Ishikawa (cell line): ENCODE results near the gene SMARCA4.

ENCODE experiments used
- CEBPB ChIP-seq: IDR thresholded peaks from 2 replicates; pipeline ENCODE4 v1.6.1; 2012
- CREB1 ChIP-seq: IDR thresholded peaks from 2 replicates; pipeline ENCODE4 v1.6.1; 2012; ENCODE audit warnings: low read depth
- EGR1 ChIP-seq: IDR thresholded peaks from 2 replicates; pipeline ENCODE4 v1.6.1; 2012
- EP300 ChIP-seq: IDR thresholded peaks from 2 replicates; pipeline ENCODE4 v1.6.1; 2012; ENCODE audit warnings: borderline replicate concordance
- FOXM1 ChIP-seq: IDR thresholded peaks from 2 replicates; pipeline ENCODE4 v1.6.1; 2012; ENCODE audit warnings: low read depth, borderline replicate concordance
- NFIC ChIP-seq: IDR thresholded peaks from 2 replicates; pipeline ENCODE4 v1.6.1; 2012
- RAD21 ChIP-seq: IDR thresholded peaks from 2 replicates; pipeline ENCODE4 v1.6.1; 2012; ENCODE audit warnings: low read depth
- TAF1 ChIP-seq: IDR thresholded peaks from 2 replicates; pipeline ENCODE4 v1.6.1; 2012; ENCODE audit warnings: low read depth, mild to moderate bottlenecking
- TCF12 ChIP-seq: IDR thresholded peaks from 2 replicates; pipeline ENCODE4 v1.6.1; 2012; ENCODE audit warnings: low read depth
- TEAD4 ChIP-seq: IDR thresholded peaks from 2 replicates; pipeline ENCODE4 v1.6.1; 2012
- YY1 ChIP-seq: IDR thresholded peaks from 2 replicates; pipeline ENCODE4 v1.6.1; 2012; ENCODE audit warnings: low read depth
- ZBTB7A ChIP-seq: IDR thresholded peaks from 2 replicates; pipeline ENCODE4 v1.6.1; 2012; ENCODE audit warnings: low read depth
- TF ChIP-seq, protein P1 (sequence below): IDR thresholded peaks from 2 replicates; pipeline ENCODE4 v1.6.1; 2012
- TF ChIP-seq, protein P2 (sequence below): IDR thresholded peaks from 2 replicates; pipeline ENCODE4 v1.6.1; 2012; ENCODE audit warnings: low read depth, mild to moderate bottlenecking
- TF ChIP-seq, protein P3 (sequence below): IDR thresholded peaks from 2 replicates; pipeline ENCODE4 v1.6.1; 2012

SMARCA4 gene

DNA sequence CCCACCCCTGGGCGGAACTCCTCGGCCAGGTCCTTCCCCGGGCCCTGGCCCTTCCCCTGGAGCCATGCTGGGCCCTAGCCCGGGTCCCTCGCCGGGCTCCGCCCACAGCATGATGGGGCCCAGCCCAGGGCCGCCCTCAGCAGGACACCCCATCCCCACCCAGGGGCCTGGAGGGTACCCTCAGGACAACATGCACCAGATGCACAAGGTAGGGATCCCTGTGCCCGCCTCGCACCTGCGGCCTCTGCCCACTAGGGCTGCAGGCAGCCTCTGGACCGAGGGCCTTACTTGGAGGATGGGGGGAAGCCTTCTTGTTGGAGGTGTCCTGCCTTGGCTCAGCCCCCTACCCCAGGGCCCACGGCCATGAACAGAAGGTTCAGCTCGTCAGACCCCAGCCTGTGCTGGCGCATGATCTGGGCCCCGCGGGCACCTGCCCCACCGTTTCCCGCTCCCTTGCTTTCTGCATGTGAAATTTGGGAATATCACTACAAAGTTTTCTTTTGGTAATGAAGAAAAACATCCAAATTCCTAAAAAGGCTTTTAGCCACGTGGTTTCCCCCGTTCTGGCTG is 23.4 kb downstream of the SMARCA4 start:
- no peak for TF ChIP-seq CREB1
- TF ChIP-seq YY1: no peak
- TF ChIP-seq, protein P1, sequence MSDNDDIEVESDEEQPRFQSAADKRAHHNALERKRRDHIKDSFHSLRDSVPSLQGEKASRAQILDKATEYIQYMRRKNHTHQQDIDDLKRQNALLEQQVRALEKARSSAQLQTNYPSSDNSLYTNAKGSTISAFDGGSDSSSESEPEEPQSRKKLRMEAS: no peak
- no peak for TF ChIP-seq FOXM1
- no peak for TF ChIP-seq ZBTB7A

DNA sequence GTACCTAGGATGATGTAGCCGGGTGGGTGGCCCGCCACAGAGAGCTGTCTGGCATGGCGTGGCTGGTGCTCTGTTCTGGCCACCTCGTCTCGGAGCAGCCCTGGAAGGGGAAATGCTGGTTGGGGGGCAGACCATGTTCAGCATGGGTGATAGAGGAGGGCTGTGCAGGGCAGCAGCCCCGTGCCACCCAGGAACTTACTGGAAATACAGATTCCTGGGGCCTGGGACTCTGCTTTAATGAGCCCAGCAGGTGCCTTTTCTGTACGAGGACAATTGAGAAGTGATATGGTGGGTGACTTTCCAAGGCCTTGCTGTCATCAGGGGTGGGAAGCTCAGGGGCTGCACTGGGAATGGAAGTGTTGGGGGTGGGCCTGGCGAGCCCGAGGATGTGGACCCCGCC is 24.7 kb downstream of the SMARCA4 start:
- TF ChIP-seq CREB1 (no peak), FOXM1 (no peak)

DNA sequence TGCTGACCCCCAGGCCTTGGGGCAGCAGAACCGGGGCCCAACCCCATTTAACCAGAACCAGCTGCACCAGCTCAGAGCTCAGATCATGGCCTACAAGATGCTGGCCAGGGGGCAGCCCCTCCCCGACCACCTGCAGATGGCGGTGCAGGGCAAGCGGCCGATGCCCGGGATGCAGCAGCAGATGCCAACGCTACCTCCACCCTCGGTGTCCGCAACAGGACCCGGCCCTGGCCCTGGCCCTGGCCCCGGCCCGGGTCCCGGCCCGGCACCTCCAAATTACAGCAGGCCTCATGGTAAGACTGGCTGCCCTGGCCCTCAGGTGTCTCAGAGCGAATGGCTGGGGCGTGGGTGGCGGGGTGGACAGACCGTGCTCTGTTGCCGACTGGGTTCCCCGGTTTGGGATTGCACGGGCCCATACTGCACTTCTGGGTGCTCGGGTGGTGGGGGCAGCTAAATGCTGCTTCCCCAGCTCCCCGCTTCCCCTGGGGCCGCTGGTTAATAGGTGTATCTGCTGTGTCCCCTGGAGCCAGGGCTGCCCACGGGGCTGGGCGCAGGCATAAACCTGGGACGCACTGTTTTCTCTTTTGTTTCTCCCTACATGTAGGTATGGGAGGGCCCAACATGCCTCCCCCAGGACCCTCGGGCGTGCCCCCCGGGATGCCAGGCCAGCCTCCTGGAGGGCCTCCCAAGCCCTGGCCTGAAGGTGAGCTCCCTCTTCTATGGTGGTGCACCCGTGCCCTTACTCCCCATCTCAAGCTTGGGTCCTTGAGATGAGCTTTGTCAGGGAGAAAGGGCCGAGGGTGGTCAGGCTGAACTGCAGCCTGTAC is 25.7 kb downstream of the SMARCA4 start:
- TF ChIP-seq YY1 (no peak), TCF12 (no peak), RAD21 (no peak), CREB1 (no peak), NFIC (no peak), EP300 (no peak), TAF1 (no peak), EGR1 (no peak), CEBPB (no peak), TEAD4 (no peak)
- TF ChIP-seq, protein P2, sequence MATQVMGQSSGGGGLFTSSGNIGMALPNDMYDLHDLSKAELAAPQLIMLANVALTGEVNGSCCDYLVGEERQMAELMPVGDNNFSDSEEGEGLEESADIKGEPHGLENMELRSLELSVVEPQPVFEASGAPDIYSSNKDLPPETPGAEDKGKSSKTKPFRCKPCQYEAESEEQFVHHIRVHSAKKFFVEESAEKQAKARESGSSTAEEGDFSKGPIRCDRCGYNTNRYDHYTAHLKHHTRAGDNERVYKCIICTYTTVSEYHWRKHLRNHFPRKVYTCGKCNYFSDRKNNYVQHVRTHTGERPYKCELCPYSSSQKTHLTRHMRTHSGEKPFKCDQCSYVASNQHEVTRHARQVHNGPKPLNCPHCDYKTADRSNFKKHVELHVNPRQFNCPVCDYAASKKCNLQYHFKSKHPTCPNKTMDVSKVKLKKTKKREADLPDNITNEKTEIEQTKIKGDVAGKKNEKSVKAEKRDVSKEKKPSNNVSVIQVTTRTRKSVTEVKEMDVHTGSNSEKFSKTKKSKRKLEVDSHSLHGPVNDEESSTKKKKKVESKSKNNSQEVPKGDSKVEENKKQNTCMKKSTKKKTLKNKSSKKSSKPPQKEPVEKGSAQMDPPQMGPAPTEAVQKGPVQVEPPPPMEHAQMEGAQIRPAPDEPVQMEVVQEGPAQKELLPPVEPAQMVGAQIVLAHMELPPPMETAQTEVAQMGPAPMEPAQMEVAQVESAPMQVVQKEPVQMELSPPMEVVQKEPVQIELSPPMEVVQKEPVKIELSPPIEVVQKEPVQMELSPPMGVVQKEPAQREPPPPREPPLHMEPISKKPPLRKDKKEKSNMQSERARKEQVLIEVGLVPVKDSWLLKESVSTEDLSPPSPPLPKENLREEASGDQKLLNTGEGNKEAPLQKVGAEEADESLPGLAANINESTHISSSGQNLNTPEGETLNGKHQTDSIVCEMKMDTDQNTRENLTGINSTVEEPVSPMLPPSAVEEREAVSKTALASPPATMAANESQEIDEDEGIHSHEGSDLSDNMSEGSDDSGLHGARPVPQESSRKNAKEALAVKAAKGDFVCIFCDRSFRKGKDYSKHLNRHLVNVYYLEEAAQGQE: no peak

DNA sequence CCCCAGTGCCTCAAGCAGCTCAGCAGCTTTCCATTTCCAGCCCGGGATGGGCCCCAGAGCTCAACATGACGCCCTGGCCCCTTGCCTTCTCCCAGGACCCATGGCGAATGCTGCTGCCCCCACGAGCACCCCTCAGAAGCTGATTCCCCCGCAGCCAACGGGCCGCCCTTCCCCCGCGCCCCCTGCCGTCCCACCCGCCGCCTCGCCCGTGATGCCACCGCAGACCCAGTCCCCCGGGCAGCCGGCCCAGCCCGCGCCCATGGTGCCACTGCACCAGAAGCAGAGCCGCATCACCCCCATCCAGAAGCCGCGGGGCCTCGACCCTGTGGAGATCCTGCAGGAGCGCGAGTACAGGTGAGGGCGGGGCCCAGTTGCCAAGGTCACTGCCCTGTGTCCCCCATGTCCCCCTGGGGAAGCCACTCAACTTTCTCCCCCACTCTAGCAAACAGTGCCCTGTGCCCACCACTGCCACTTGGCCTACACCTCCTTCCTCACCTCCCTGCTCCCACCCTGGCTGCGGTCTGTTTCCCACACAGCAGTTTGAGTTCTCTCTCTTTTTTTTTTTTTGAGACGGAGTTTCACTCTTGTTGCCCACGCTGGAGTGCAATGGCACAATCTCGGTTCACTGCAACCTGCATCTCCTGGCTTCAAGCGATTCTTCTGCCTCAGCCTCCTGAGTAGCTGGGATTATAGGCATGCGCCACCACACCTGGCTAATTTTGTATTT is 26.9 kb downstream of the SMARCA4 start:
- no peak for TF ChIP-seq EP300
- TF ChIP-seq TAF1: no peak
- no peak for TF ChIP-seq ZBTB7A
- TF ChIP-seq RAD21: no peak
- TF ChIP-seq, protein P3, sequence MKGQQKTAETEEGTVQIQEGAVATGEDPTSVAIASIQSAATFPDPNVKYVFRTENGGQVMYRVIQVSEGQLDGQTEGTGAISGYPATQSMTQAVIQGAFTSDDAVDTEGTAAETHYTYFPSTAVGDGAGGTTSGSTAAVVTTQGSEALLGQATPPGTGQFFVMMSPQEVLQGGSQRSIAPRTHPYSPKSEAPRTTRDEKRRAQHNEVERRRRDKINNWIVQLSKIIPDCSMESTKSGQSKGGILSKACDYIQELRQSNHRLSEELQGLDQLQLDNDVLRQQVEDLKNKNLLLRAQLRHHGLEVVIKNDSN: no peak
- TF ChIP-seq, protein P2: no peak
- no peak for TF ChIP-seq EGR1
- no peak for TF ChIP-seq CREB1
- TF ChIP-seq YY1: no peak
- TF ChIP-seq TCF12: no peak
- TF ChIP-seq NFIC: no peak

DNA sequence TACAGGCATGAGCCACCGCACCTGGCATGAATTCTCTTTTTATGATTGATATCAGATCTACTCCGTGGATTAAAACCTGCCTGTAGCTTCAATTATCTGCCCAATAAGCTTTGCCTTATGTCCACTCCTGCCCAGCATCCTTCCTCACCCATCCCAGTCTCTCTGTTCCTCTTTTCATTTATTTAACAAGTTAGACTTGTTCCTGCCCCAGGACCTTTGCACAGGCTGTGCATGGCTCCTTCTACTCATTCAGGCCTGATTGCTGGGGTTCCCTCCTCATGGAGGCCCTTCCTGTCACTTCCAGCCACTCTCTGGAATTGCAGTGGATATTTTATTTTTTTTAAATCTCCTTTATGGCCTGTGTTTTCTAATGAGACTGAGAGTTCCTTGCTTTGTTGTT is 27.6 kb downstream of the SMARCA4 start:
- TF ChIP-seq, protein P3: no peak
- TF ChIP-seq TEAD4 (no peak), TCF12 (no peak), EP300 (no peak), CREB1 (no peak), CEBPB (no peak), FOXM1 (no peak), RAD21 (no peak), ZBTB7A (no peak), NFIC (no peak), TAF1 (no peak), YY1 (no peak)

DNA sequence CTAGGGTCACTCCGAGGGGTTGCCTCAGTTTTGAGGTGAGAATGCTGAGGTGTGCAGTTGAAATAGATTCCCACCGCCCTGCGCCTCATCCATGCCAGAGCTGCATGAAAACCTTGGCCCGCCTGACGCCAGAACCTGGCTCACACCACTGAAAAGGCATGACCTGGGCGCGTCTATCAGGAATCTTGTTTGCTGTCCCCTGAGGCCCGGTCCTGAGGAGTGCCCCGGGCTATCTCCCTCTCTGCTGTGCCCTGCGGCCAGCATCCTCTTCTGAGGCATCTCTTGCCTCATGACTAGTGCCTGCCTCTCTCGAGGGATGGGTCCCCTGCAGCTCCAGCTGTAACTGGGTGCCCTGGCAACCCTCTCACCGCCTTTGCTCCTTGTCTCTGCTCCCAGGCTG is 28.1 kb downstream of the SMARCA4 start:
- TF ChIP-seq EGR1 (no peak), YY1 (no peak), CEBPB (no peak)
- TF ChIP-seq, protein P2: no peak
